GM23338 (cell line): ENCODE data around the gene KDM4B. TPM values are rescaled to one million over a fixed set of nuclear protein-coding genes. Genes with fewer than 3 reads are reported as not detected.
A peak's percentile ranks its signal among the peaks of the same experiment; 100 is the strongest.

Source experiments
- ATAC-seq: fragments of 200-7000 bp; cut with Tn5 transposase; 3 replicates; pipeline ENCODE4 v1.9.1; 2020
- DNase-seq: peaks from one replicate; pipeline ENCODE4 v3.0.0-alpha.2; 2015; ENCODE audit warnings: low spot score
- H2AFZ ChIP-seq: fragments of 200-600 bp; sonication (generic); 2 replicates; pipeline ENCODE4 v1.8.0; 2016; ENCODE audit warnings: antibody characterized with exemption, mild to moderate bottlenecking, moderate library complexity
- H3F3A ChIP-seq: fragments of 200-600 bp; sonication (generic); replicated peaks from 2 replicates; pipeline ENCODE4 v1.8.0; 2017; ENCODE audit warnings: antibody characterized with exemption, mixed run types, low read depth
- H3K27ac ChIP-seq: fragments of 200-600 bp; sonication (generic); 2 replicates; pipeline ENCODE4 v1.6.1; 2016; ENCODE audit warnings: low read depth
- H3K27me3 ChIP-seq: fragments of 200-600 bp; sonication (generic); 2 replicates; pipeline ENCODE4 v1.8.0; 2016; ENCODE audit warnings: mild to moderate bottlenecking, mixed run types, moderate library complexity; ENCODE audit not compliant: insufficient read depth
- H3K36me3 ChIP-seq: fragments of 200-600 bp; sonication (generic); 2 replicates; pipeline ENCODE4 v1.8.0; 2016; ENCODE audit warnings: mild to moderate bottlenecking; ENCODE audit not compliant: insufficient read depth
- H3K4me1 ChIP-seq: fragments of 200-600 bp; sonication (generic); 2 replicates; pipeline ENCODE4 v1.8.0; 2016; ENCODE audit warnings: mild to moderate bottlenecking, moderate library complexity; ENCODE audit not compliant: insufficient read depth
- H3K4me2 ChIP-seq: fragments of 200-600 bp; sonication (generic); 2 replicates; pipeline ENCODE4 v1.7.1; 2017; ENCODE audit warnings: mixed run types
- H3K4me3 ChIP-seq: fragments of 200-600 bp; sonication (generic); 2 replicates; pipeline ENCODE4 v1.6.1; 2016; ENCODE audit warnings: mixed run types
- H3K79me2 ChIP-seq: fragments of 200-600 bp; sonication (generic); replicated peaks from 2 replicates; pipeline ENCODE4 v1.8.0; 2017; ENCODE audit warnings: mild to moderate bottlenecking; ENCODE audit not compliant: insufficient read depth
- H3K9me2 ChIP-seq: fragments of 200-600 bp; sonication (generic); 2 replicates; pipeline ENCODE4 v1.8.0; 2017; ENCODE audit not compliant: insufficient read depth
- H4K20me1 ChIP-seq: fragments of 200-600 bp; sonication (generic); replicated peaks from 2 replicates; pipeline ENCODE4 v1.8.0; 2017; ENCODE audit warnings: mild to moderate bottlenecking; ENCODE audit not compliant: insufficient read depth
- H3K27ac Mint-ChIP-seq: 2 replicates; pipeline ENCODE4 v1.8.0; 2020; ENCODE audit warnings: inconsistent platforms, mild to moderate bottlenecking, moderate library complexity, mixed read lengths
- H3K27me3 Mint-ChIP-seq: 3 replicates; pipeline ENCODE4 v1.8.0; 2022; ENCODE audit warnings: low read depth, mild to moderate bottlenecking, moderate library complexity, mixed read lengths, inconsistent platforms; ENCODE audit not compliant: insufficient read depth, poor library complexity
- H3K36me3 Mint-ChIP-seq: 3 replicates; pipeline ENCODE4 v1.8.0; 2021; ENCODE audit warnings: low read depth, mild to moderate bottlenecking, inconsistent platforms, moderate library complexity, mixed read lengths
- H3K4me1 Mint-ChIP-seq: 3 replicates; pipeline ENCODE4 v1.8.0; 2020; ENCODE audit warnings: mild to moderate bottlenecking, inconsistent platforms, mixed read lengths
- H3K4me3 Mint-ChIP-seq: 3 replicates; pipeline ENCODE4 v1.8.0; 2021; ENCODE audit warnings: moderate library complexity, mild to moderate bottlenecking, inconsistent platforms, mixed read lengths
- H3K9me3 Mint-ChIP-seq: 3 replicates; pipeline ENCODE4 v1.8.0; 2020; ENCODE audit warnings: moderate library complexity, mild to moderate bottlenecking, inconsistent platforms, mixed read lengths
- CREB1 ChIP-seq: fragments of 250-450 bp; sonication (Bioruptor Pico); IDR thresholded peaks from 2 replicates; pipeline ENCODE4 v1.5.0; 2020; ENCODE audit warnings: low read depth, mild to moderate bottlenecking, moderate library complexity
- CTCF ChIP-seq, 2 experiments: fragments of 200-600 bp in 1 of 2; sonication (generic) in 1 of 2; conservative IDR thresholded peaks; 2 replicates each; pipeline versions ENCODE4 v1.5.1 to v1.6.1; 2016 to 2017; ENCODE audit warnings: antibody characterized with exemption in 2 of 2, low read depth in 2 of 2, mild to moderate bottlenecking in 2 of 2, moderate library complexity in 1 of 2
- ETS1 ChIP-seq: IDR thresholded peaks from 2 replicates; pipeline ENCODE4 v1.6.1; 2016; ENCODE audit warnings: antibody characterized with exemption
- EZH2 ChIP-seq: fragments of 200-600 bp; sonication (generic); IDR thresholded peaks from one replicate; pipeline ENCODE4 v1.8.0; 2017; ENCODE audit warnings: antibody characterized with exemption, mild to moderate bottlenecking, low read depth; ENCODE audit not compliant: unreplicated experiment
- EZH2phosphoT487 ChIP-seq: fragments of 200-600 bp; sonication (generic); IDR thresholded peaks from one replicate; pipeline ENCODE4 v1.8.1; 2018; ENCODE audit warnings: antibody characterized with exemption; ENCODE audit not compliant: unreplicated experiment
- JUNB ChIP-seq: IDR thresholded peaks from one replicate; pipeline ENCODE4 v1.6.1; 2016; ENCODE audit warnings: antibody characterized with exemption; ENCODE audit not compliant: unreplicated experiment
- NANOG ChIP-seq: IDR thresholded peaks from 2 replicates; pipeline ENCODE4 v1.6.1; 2016; ENCODE audit warnings: antibody characterized with exemption, borderline replicate concordance
- POLR2AphosphoS5 ChIP-seq: IDR thresholded peaks from 2 replicates; pipeline ENCODE4 v1.6.1; 2016; ENCODE audit warnings: antibody characterized with exemption, low read depth
- REST ChIP-seq: IDR thresholded peaks from one replicate; pipeline ENCODE4 v1.6.1; 2018; ENCODE audit warnings: antibody characterized with exemption; ENCODE audit not compliant: unreplicated experiment
- STAT1 ChIP-seq: IDR thresholded peaks from one replicate; pipeline ENCODE4 v1.6.1; 2016; ENCODE audit warnings: antibody characterized with exemption; ENCODE audit not compliant: unreplicated experiment
- ZNF114 ChIP-seq: fragments of 250-450 bp; sonication (Bioruptor Pico); IDR thresholded peaks from 2 replicates; pipeline ENCODE4 v1.5.0; 2020; ENCODE audit warnings: mild to moderate bottlenecking, moderate library complexity
- ZNF331 ChIP-seq: fragments of 250-450 bp; sonication (Bioruptor Pico); IDR thresholded peaks from 2 replicates; pipeline ENCODE4 v1.5.0; 2020; ENCODE audit warnings: low read depth, mild to moderate bottlenecking, moderate library complexity
- polyA plus RNA-seq: library from polyadenylated mRNA; unstranded; fragments of >200 nt; fragmentation: Nextera tagmentation; extraction: Ambion mirVana; gene quantifications from 2 replicates; pipeline ENCODE4 v1.2.1, GENCODE V29; 2016
- total RNA-seq: library from RNA; depleted of rRNA; stranded (reverse); fragments of >200 nt; shearing (Covaris generic); gene quantifications from 2 replicates; pipeline ENCODE4 v1.2.3, GENCODE V29; 2014

Gene KDM4B
- total and polyA plus RNA-seq, 2 experiments from 2014 or later, result 9.1 to 27.6 TPM

- H3K27ac ChIP-seq, result peak overlapping the region; percentile 55; the same call in 1 of the 2 replicates
- no peaks in the 10 kb centered on the region for H3K36me3 ChIP-seq
- H3K4me3 ChIP-seq, result peak overlapping the region; percentile 71
- H3K4me2 ChIP-seq, result peak overlapping the region; percentile 94
- no peaks in the 10 kb centered on the region for H3K9me2 ChIP-seq
- peak overlapping the region; percentile 94 for H3K4me3 Mint-ChIP-seq
- no peaks in the 10 kb centered on the region; the same call in 2 of the 3 replicates for H3K9me3 Mint-ChIP-seq
- peaks cover 21% of the 10 kb centered on the region for H3K4me1 ChIP-seq
- no peak overlapping the region for H2AFZ ChIP-seq
- peaks cover 30% of the 10 kb centered on the region for H3K27me3 Mint-ChIP-seq
- TF ChIP-seq JUNB, result no peak
- TF ChIP-seq EZH2, result no peak
- no peak for TF ChIP-seq ZNF331 (CRISPR knock-in tag)
- TF ChIP-seq REST, result no peak
- TF ChIP-seq STAT1, result no peak
- no peak for TF ChIP-seq ETS1
- no peak for TF ChIP-seq NANOG
- no peak for TF ChIP-seq CTCF (conservative IDR thresholded peaks at IDR 0.05; ENCODE audit: low read depth in 2 of 2)
- TF ChIP-seq EZH2phosphoT487, result no peak
- TF ChIP-seq CREB1 (CRISPR knock-in tag), result no peak
- TF ChIP-seq POLR2AphosphoS5, result no peak
- TF ChIP-seq ZNF114 (CRISPR knock-in tag), result no peak
- peaks cover 26% of the 10 kb centered on the region for H3K4me1 Mint-ChIP-seq
- H4K20me1 ChIP-seq, result peaks cover 21% of the 10 kb centered on the region
- 0 out of 2 replicates have a peak, but pooled peaks cover 3% of the 10 kb centered on the region for H3F3A ChIP-seq
- no peaks in the 10 kb centered on the region for H3K36me3 Mint-ChIP-seq
- ATAC-seq, result no peak; the same call in 2 of the 3 replicates
- peak overlapping the region; percentile 12 for H3K27ac Mint-ChIP-seq
- DNase-seq, result peak; percentile 40
- peaks cover 60% of the 10 kb centered on the region for H3K79me2 ChIP-seq
- H3K27me3 ChIP-seq, result no peaks in the 10 kb centered on the region
Measured at GRCh38 chr19:4970558-4971423, 1.9 kb downstream of the KDM4B start.
